PC-9 (cell line): ENCODE results near the gene TAS1R1.

Experiments
- CTCF ChIP-seq: fragments of 200-600 bp; sonication (generic); conservative IDR thresholded peaks from 2 replicates; pipeline ENCODE4 v1.6.1; 2017; ENCODE audit warnings: mixed run types, antibody characterized with exemption, mild to moderate bottlenecking, moderate library complexity
- EZH2 ChIP-seq: fragments of 200-600 bp; sonication (generic); IDR thresholded peaks from 2 replicates; pipeline ENCODE4 v1.8.0; 2017; ENCODE audit warnings: antibody characterized with exemption, low read depth

GRCh38 chr1:6585841-6586240 lies 30.7 kb downstream of the TAS1R1 start:
- TF ChIP-seq CTCF: no peak
- TF ChIP-seq EZH2: no peak
